ENCODE data around the gene C3orf70.

The C3orf70 gene, protein sequence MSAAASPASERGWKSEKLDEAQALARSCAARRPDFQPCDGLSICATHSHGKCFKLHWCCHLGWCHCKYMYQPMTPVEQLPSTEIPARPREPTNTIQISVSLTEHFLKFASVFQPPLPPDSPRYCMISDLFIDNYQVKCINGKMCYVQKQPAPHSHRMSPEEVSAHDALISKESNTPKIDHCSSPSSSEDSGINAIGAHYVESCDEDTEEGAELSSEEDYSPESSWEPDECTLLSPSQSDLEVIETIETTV

DNA sequence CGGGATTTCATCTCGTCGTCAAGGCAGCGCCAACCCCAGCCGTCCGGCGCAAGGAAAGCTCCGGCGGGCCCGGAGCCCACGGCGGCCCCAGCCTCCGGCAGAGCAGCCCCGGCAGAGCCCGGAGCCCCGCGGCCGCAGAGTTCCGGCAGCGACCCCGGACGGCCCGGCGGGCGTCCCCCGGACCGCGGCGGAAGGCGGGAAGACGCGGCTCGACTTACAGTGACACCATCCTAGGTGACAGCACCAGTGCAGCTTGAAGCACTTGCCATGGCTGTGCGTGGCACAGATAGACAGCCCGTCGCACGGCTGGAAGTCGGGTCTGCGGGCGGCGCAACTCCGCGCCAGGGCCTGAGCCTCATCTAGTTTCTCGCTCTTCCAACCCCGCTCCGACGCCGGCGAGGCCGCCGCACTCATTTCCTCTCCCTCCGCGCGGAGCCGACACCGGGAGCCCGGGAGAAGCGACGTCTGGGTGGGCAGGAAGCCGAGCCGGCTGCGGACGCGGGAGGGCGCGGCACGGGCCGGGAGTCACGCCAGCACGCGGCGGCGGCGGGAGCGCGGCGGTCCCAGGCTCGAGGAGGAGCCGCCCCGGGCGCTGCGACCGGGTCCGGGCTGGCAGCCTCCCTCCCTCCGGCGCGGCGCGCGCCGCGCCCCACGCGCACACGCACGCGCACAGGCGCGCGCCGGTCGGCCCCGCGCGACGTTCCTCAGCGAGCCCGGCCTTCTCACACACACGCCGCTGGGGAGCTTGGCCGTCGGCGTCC, at the start of gene C3orf70:
TSS of gene C3orf70 (minus strand) at position 651 of the 761 bp plus-strand sequence. CDS start at position 414, 237 bp downstream.
- peak; percentile 16 for DNase-seq
- in situ Hi-C loops (cut with HindIII; ENCODE audit: low pct_ligation_motif_present, low pct_unique_long_range_greater_than_20kb, low sequenced_read_pairs), result no loop called here

DNA sequence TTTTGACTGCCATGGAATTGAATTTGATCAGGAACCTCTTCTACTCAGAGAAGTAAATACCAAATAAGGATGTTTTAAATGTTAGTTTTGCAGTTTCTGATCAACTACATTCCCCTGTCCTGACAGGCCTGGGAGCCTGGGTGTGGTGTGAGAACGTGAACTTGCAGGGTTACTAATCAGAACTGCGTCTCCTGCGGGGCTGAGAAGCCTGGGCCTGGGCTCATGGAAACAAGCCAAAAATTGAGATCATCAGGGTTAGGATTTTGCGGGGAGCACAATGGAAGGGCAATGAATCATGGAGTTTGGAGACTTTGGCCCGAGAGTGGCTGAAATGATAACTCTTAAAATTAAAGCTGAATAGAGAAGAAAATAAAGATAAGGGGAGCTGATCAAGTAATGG, 47.8 kb upstream of the C3orf70 start:
- DNase-seq, result no peak
- in situ Hi-C loops (cut with HindIII; ENCODE audit: low pct_ligation_motif_present, low pct_unique_long_range_greater_than_20kb, low sequenced_read_pairs), result no loop called here

DNA sequence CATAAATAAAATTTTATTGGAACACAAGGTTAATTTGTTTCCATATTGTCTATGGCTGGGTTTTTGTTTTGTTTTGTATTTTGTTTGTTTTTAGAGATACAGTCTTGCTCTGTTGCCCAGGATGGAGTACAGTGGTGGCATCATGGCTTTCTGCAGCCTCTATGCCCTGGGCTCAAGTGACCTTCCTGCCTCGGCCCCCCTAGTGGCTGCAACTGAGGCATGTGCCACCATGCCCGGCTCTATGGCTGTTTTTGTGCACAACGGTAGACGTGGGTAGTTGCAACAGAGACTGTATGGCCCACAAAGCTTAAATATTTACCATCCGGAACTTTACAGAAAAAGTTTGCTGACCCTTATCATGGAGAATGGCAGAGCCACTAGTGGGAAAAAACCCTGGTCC, 46.8 kb upstream of the C3orf70 start:
- in situ Hi-C loops (cut with HindIII; ENCODE audit: low pct_ligation_motif_present, low pct_unique_long_range_greater_than_20kb, low sequenced_read_pairs), result no loop called here
- no peak for DNase-seq

DNA sequence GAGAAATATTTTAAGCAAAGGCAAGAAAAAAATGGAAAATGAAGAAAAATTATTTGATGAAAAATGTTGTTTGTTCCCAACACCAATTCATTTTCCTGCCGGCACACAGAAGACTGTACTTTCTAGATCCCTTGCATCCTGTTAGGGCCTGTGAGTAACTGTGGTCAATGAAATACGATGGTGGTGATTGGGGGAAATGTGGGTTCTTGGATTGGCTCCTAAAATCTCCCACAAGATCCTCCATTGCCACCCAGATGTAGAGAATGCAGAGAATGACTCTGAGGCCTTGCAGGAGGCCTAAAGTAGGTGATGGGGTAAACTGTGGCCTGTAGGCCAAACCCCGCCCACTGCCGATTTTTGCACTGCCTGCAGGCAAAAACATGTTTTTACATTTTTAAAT, 46.3 kb upstream of the C3orf70 start:
- in situ Hi-C loops (cut with HindIII; ENCODE audit: low pct_ligation_motif_present, low pct_unique_long_range_greater_than_20kb, low sequenced_read_pairs), result no loop called here

DNA sequence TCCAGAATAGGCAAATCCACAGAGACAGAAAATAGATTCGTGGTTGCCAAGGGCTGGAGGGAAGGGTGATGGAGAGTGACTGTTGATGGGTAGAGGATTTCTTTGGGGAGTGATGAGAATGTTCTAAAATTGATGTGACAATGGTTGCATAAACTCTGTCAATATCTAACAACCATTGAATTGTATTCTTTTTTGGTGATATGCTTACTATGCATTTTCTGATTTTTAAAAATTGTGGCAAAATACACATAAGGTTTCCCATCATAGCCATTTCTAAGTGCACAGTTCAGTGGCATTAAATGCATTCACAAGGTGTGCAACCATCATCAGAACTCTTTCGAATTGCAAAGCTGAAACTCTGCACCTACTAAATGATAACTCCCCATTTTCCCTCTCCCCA, 44.2 kb upstream of the C3orf70 start:
- in situ Hi-C loops (cut with HindIII; ENCODE audit: low pct_ligation_motif_present, low pct_unique_long_range_greater_than_20kb, low sequenced_read_pairs), result no loop called here
- no peak for DNase-seq

More for the DNA sequence above, 46.3 kb upstream of the C3orf70 start:
- DNase-seq, result no peak

DNA sequence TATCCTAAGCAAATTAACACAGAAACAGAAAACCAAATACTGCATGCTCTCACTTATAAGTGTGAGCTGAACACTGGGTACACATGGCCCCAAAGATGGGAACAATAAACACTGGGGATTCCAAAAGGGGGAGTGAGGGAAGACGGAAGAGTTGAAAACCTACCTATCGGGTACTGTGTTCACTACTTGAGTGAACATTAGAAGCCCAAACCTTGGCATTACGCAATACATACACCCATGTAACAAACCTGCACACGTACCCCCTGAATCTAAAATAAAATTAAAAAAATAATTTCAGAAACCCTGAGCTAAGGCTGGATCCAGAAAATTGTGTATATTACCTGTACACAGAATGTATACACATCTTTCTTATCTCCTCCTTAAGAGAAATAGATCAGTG, 42.8 kb upstream of the C3orf70 start:
- in situ Hi-C loops (cut with HindIII; ENCODE audit: low pct_ligation_motif_present, low pct_unique_long_range_greater_than_20kb, low sequenced_read_pairs), result no loop called here
- no peak for DNase-seq

DNA sequence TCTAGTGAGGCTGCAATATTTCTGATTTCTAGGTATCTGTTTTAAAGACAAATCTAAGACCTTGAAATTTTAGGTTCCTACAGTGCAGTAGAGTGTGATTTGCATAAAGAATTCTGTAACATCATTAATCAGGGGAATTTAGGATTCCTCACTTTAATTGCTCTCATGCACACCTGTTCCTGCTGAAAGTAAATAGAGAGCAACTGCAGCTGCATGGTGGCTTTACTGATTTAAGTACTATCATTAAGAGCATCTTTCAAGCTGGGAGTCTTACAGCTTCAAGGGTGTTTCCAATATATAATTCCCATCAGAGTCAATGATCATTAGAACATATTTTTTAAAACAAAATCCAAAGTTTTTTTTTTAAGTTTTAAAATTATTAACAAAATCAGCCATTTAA, 36.0 kb upstream of the C3orf70 start:
- DNase-seq, result no peak
- in situ Hi-C loops (cut with HindIII; ENCODE audit: low pct_ligation_motif_present, low pct_unique_long_range_greater_than_20kb, low sequenced_read_pairs), result no loop called here

DNA sequence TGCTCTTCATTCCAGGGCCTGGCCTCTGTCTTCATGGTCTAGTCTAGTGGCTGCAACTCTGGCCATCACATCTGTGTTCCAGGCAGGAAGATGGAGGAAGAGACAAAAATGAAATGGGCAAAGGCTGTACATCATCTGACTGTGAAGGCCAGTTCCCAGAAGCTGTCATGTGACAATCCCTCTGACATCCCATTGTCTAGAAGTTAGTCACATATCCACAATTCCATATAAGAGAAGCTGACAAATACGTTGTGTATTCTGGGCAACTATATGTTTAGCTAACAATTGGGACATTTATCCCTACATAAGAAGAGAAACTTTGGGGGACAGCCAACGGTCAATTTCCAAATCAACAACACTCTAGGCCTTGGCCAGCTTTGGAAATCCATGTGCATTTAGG, 34.5 kb upstream of the C3orf70 start:
- no peak for DNase-seq
- in situ Hi-C loops (cut with HindIII; ENCODE audit: low pct_ligation_motif_present, low pct_unique_long_range_greater_than_20kb, low sequenced_read_pairs), result no loop called here

DNA sequence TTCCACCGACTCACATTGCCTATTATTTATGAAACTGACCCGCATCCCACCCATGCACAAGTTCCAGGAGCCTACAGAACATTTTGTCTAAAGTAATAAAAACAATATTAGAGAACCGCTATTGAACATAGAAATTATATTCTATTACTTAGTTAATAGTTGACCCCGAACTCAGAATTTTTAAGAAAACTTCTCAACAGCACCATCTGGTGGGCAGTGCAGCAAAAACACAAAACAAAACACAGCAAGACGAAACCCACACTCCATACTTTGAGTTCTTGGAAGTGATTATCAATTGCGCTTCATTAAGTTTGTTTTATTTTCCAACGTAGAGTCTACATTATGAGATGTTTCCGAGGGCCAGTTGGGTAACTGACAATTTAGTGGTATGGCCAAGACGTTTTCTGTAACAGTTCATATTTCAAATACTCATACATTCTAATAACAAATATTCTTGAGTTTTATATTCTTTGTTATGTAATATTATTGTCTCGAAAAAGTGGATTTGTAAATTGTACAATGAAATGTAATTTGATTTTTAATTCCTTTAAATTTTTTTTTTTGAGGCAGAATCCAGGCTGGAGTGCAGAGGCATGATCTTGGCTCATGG, 24.0 kb upstream of the C3orf70 start:
- DNase-seq, result peak; percentile 33
- in situ Hi-C loops (cut with HindIII; ENCODE audit: low pct_ligation_motif_present, low pct_unique_long_range_greater_than_20kb, low sequenced_read_pairs), result no loop called here

DNA sequence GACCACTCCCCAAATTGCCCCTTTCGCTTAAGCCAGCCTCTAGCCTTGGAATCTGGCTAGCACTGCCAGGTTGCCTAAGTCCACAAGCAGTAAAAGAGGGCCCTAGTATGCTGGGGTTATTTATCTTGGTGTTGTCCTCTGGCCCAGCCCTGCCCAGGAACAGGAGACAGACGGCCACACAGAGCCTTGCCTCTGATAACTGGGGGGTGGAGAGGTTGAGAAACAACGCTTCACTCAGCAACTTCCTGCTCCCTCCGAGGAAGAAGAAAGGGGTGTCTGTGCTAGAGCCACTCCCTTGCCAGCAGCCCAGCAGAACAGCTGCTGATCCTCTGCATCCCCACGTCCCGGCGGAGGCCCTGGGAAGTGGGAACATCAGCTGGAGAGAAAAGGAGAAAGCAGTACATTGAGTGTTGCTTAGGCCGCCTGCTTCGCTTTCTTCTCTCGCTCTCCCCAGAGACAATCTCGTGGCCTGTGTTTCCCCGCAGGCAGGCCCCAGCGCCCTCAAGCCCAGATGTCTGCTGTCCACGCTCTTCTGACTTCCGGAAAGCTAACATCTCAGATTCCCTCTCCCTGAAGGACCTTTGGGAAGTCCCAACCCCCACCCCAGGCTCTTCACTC, 22.6 kb upstream of the C3orf70 start:
- in situ Hi-C loops (cut with HindIII; ENCODE audit: low pct_ligation_motif_present, low pct_unique_long_range_greater_than_20kb, low sequenced_read_pairs), result no loop called here
- no peak for DNase-seq

DNA sequence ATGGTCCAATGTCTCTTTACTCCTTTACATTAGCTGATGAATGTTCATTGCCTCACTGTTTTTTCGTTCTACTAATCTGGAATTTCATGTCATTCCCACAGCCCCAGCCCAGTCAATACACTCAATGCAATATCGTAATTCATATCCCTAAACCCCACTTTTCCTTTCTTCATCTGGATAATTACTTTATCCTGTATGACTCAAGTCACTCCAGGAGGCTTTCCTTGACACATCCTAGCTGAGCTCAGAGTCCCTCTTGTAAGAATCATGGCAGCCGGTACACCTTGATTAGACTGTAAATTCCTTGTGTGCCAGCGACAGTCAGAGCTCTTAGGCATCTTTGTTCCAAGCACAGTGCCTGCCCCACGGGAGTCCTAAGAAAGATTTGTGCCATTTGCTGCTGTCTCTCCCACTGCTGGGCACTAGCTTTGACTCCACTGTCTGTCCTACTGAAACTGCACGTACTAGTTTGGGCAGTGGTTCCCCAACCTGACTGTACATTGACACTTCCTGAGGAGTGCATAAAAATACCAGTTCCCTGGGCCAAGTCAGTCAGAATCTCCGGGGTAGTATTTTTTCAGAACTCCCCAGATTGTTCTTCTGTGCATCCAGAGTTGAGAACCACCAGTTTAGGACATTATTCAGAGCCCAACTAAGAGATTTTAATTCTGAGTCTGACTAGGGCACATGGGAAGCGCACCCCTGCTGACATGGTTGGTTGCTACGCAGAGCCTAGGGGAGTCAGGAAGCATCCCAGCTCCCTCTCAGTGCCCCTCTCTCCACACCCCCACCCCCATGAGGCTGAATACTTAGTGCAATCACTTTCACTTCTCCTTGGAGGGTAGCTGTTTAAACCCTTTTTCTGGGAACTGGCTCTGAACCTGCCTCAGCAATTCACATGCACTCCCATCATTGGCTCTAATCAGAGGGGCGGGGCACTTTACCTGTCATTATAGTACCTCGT, 19.5 kb upstream of the C3orf70 start:
- in situ Hi-C loops (cut with HindIII; ENCODE audit: low pct_ligation_motif_present, low pct_unique_long_range_greater_than_20kb, low sequenced_read_pairs), result no loop called here
- DNase-seq, result no peak

DNA sequence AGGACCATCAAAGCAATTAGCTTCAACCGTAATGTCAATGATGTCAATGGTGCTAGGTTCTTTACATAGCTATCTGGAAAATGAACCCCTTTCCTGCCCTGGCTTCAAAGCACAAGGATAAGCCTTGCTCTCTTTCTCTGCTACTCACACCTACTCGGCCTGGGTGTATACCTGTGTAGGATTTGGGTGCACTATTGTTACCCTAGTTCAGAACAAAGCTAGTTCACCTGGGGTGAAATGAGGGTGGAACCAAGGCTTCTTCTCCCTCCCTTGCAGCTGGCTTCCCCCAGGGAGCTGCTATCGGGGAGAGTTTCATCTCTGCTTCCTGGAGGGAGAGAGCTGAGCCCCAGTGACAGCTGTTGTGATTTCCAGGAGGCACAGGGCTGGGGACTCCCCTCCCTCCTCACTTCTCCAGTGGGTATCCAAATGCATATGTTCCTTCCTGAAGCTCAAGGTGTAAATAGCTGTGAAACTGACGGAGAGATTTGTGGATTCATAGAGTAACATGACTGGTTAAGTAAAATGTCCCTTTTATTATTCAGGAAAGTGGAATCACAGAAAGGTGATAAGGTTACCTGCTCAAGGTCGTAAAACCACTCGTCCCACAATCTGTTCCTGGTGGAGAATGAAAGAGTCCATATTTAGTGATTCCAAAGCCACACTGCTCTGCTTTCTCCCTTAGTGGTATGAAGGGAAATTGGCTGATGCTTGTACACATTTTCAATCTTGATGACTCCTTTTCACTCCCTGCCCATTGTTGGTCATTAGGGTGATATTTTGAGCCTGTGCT, 11.8 kb upstream of the C3orf70 start:
- DNase-seq, result no peak
- in situ Hi-C loops (cut with HindIII; ENCODE audit: low pct_ligation_motif_present, low pct_unique_long_range_greater_than_20kb, low sequenced_read_pairs), result no loop called here

DNA sequence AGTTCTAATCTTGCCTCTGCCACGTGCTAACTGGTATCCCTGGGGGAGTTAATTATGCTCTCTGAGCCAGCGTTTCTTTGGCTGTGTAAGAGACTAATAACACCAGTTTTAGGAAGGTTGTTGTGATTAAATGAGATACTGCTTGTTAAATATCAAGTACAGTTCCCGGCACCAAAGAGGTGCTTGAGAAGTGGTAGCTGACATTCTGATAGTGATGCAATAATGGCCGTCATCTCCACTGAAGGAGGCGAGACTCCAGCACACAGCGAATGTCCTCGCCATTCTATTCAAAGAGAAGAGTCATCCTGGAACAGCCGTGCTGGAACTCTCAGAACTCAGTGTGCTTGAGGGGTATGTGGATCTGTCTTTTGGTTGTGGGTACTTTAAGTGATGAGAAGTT, 9.8 kb upstream of the C3orf70 start:
- in situ Hi-C loops (cut with HindIII; ENCODE audit: low pct_ligation_motif_present, low pct_unique_long_range_greater_than_20kb, low sequenced_read_pairs), result no loop called here
- DNase-seq, result no peak

DNA sequence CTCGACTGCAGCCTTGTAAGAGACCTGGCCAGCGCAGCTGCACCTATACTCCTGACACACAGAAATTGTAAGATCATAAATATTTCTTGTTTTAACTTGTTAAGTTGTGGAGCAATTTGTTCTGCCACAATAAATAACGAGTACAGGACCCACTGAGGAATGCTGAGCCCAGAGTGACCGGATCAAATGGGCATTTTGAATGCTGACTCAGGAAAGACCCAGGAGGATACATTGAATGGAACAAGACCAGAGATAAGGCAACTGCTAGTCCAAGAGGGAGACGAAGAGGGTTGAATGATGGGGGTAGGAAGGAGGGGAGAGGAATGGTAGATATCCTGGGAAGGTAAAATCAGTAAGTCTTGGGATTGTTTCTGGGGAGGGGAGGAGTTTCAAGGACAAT, 8.9 kb upstream of the C3orf70 start:
- in situ Hi-C loops (cut with HindIII; ENCODE audit: low pct_ligation_motif_present, low pct_unique_long_range_greater_than_20kb, low sequenced_read_pairs), result no loop called here
- no peak for DNase-seq

DNA sequence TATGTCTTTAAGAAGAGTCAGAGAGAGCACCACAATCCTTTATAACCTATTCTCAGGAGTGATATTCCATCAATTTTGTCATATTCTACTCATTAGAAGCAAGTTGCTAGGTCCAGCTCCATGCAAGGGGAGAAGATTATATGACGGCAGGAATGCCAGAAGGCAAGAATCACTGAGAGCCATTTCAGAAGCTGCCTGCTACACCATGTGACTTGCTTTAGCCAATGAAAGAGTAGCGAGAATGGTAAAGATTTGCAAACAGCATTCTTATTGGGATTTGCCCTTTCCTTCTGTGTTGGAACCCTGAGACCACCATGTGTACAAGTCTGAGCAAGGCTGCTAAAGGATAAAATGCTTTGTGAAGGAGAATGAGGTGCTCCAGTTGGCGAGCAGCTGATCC, 4.5 kb upstream of the C3orf70 start:
- DNase-seq, result no peak
- in situ Hi-C loops (cut with HindIII; ENCODE audit: low pct_ligation_motif_present, low pct_unique_long_range_greater_than_20kb, low sequenced_read_pairs), result no loop called here

DNA sequence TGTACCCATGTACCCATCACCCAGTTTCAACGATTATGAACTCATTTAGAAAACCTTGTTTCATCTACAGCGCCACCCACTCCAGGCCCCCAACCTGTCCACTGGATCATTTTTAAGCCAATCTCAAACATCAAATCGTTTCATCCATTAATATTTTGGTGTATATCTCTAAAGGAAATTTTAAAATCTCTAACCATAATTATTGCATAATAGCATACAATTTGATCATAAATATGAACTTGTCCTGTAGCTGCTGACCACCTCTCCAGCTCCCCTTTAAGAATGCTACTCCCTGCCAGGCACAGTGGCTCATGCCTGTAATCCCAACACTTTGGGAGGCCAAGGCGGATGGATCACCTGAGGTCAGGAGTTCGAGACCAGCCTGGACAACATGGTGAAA, 2.8 kb upstream of the C3orf70 start:
- in situ Hi-C loops (cut with HindIII; ENCODE audit: low pct_ligation_motif_present, low pct_unique_long_range_greater_than_20kb, low sequenced_read_pairs), result no loop called here
- no peak for DNase-seq

DNA sequence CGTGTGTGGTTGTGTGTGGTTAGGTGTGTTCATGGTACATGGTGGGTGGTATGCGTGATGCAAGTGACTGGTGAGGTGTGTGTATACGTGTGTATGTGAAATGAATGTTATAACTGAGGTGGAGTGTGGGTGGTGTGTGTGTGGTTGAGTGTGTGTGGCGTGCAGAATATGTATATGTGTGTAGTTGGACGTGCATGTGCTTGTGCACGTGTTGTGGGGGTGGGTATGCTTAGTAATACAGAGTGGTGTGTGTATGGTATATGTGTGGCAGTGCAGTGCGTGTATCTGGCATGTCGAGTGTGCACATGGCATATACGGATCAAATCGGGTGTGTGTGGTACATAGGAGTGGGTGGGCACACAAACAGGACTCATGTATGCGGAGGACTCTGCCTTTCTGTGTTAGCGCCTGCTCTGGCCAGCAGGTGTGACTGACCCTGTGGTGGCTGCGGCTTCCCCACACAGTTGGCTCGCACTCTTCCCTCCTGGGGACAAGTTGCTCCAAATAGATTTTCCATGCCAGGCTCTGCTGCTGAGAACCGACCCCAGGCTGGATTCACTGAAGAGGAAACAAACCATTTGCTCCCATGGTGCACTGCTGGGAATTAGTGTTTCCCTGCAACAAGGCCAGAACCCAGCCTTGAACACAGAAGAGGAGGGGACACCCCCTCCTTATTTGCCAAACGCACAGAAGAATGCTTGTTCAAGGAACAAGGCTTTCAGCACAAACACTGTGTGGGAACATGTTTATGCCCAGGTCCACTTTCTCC, 1.2 kb upstream of the C3orf70 start:
- in situ Hi-C loops (cut with HindIII; ENCODE audit: low pct_ligation_motif_present, low pct_unique_long_range_greater_than_20kb, low sequenced_read_pairs), result no loop called here
- DNase-seq, result no peak

Measured in ACHN (cell line).